Right kidney (tissue), 9 donors: ENCODE results near the gene CNIH1.

Experiments
- DNase-seq: peaks from one replicate; pipeline ENCODE4 v3.0.0-alpha.2; 2016
- long read RNA-seq, 8 donors: transcript quantifications; one replicate each; lab custom pipeline, GENCODE V29; 2026

The CNIH1 gene
- long read RNA-seq, donor 1, full-length matches to known transcripts = 75 of 75 reads
- long read RNA-seq, donor 1, partial matches to known transcripts = 0 of 75 reads
- long read RNA-seq, donor 1, other reads (novel, unspliced or antisense) = 0 of 75 reads
- long read RNA-seq, donor 2, full-length matches to known transcripts = 69 of 69 reads
- long read RNA-seq, donor 2, partial matches to known transcripts = 0 of 69 reads
- long read RNA-seq, donor 2, other reads (novel, unspliced or antisense) = 0 of 69 reads
- long read RNA-seq, donor 3, full-length matches to known transcripts = 20 of 20 reads
- long read RNA-seq, donor 3, partial matches to known transcripts = 0 of 20 reads
- long read RNA-seq, donor 3, other reads (novel, unspliced or antisense) = 0 of 20 reads
- long read RNA-seq, donor 4, full-length matches to known transcripts = 46 of 46 reads
- long read RNA-seq, donor 4, partial matches to known transcripts = 0 of 46 reads
- long read RNA-seq, donor 4, other reads (novel, unspliced or antisense) = 0 of 46 reads
- long read RNA-seq, donor 5, full-length matches to known transcripts = 64 of 64 reads
- long read RNA-seq, donor 5, partial matches to known transcripts = 0 of 64 reads
- long read RNA-seq, donor 5, other reads (novel, unspliced or antisense) = 0 of 64 reads
- long read RNA-seq, donor 6, full-length matches to known transcripts = 76 of 76 reads
- long read RNA-seq, donor 6, partial matches to known transcripts = 0 of 76 reads
- long read RNA-seq, donor 6, other reads (novel, unspliced or antisense) = 0 of 76 reads
- long read RNA-seq, donor 7 = 0 reads
- long read RNA-seq, donor 8, full-length matches to known transcripts = 62 of 62 reads
- long read RNA-seq, donor 8, partial matches to known transcripts = 0 of 62 reads
- long read RNA-seq, donor 8, other reads (novel, unspliced or antisense) = 0 of 62 reads

- peak; percentile 98 for DNase-seq
Observed at GRCh38 chr14:54440873-54441868, at the start of gene CNIH1. TSS of gene CNIH1 (minus strand) at chr14:54441374. CDS start at chr14:54441327, 47 bp downstream.

GRCh38 chr14:54490445-54491175, 49.4 kb upstream of the CNIH1 start:
- DNase-seq = no peak

GRCh38 chr14:54489731-54490444, 48.7 kb upstream of the CNIH1 start:
- DNase-seq = no peak

DNA sequence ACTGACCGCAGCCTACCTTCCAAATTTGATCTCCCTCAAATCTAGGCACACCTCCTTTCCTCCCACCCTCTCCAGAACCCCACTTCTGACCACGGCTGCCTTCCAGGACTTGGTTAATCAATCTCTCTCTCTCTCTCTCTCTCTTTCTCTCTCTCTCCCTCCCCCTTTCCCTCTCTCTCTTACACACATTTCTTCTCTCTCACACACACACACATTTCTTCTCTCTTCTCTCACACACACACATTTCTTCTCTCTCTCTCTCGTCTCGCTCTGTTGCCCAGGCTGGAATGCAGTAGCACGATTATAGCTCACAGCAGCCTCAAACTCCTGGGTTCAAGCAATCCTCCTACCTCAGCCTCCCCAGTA, 48.1 kb upstream of the CNIH1 start:
- DNase-seq = no peak

- DNase-seq = peak; percentile 94
Observed at GRCh38 chr14:54488646-54489317, 47.6 kb upstream of the CNIH1 start, which contains the start of gene GMFB. TSS of gene GMFB (minus strand) at chr14:54488980. CDS start at chr14:54488927, 53 bp downstream.

DNA sequence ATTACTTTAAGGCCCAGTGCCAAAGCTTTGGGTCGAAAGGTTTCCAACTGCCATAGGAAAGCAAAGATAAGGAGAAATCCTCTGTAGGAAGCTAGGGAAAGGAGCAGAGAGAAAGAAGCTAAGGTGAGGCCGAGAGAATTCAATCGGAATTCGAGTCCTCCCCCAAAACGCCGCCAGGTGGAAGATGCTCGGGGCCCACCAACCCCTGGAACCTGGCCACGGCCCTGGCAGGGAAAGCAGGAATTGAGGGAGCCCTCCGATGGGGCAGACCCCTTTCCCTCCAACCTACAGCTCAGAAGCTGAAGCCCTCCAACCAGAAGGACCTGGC, 47.1 kb upstream of the CNIH1 start:
- no peak for DNase-seq

- DNase-seq = peak; percentile 9
Observed at GRCh38 chr14:54487771-54488170, 46.6 kb upstream of the CNIH1 start.

DNA sequence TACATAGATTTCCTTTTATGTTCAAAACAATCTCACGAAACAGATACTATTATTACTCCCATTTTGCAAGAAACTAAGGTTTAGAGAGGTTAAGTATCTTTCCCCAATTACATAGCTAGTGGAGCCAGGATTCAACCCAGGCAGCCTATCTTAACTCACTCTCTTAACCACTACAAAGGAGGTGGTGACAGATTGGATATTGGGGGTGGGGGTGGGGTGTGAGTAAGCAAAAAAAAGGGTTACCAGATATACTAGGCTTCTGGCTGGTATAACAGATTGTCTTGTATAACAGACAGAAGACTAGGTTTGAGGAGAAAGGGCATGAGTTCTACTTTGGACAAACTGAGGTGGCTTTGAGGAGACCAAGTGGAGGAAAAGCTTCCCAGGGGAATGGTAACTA, 45.5 kb upstream of the CNIH1 start:
- no peak for DNase-seq

DNA sequence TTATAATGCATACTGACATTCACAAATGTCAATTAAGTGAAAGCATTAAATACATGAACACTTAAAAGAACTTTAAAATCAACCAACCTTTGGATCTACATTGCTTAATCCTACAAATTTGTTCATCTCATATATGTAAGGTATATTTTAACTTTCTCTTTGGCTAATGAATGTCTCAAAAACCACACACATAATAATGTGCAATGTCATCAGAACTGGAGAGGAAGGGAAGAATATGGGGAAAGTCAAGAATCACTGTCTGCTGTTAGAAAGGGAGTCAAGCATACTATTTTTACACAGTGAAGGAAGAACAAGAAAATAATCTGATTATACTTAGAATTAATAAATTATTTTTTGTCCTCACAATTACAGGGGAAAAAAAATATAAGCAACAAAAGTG, 42.7 kb upstream of the CNIH1 start:
- no peak for DNase-seq

GRCh38 chr14:54483073-54483745, 42.0 kb upstream of the CNIH1 start:
- DNase-seq = no peak

DNA sequence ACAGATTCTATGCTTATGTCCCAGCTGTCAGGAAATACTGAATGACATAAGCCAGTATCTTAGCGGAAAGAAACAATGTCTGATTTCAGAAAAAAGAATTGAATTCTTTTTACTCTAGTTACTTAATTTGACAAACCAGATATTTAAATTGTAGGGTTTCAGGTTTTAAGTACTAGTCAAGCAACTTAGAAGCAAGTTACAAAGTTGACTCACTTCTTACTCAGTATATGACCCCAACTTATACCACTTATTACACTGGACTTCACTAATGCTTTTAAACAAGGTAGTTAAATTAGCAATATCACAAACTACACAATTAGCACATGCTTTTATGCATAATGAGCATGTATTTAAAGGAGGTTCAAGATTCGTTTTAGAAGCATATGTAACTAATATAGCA, 40.5 kb upstream of the CNIH1 start:
- DNase-seq = no peak

GRCh38 chr14:54480830-54481562, 39.8 kb upstream of the CNIH1 start:
- no peak for DNase-seq

- no peak for DNase-seq
Observed at GRCh38 chr14:54478636-54479215, 37.6 kb upstream of the CNIH1 start.

- DNase-seq = no peak
Observed at GRCh38 chr14:54475911-54476310, 34.7 kb upstream of the CNIH1 start.

DNA sequence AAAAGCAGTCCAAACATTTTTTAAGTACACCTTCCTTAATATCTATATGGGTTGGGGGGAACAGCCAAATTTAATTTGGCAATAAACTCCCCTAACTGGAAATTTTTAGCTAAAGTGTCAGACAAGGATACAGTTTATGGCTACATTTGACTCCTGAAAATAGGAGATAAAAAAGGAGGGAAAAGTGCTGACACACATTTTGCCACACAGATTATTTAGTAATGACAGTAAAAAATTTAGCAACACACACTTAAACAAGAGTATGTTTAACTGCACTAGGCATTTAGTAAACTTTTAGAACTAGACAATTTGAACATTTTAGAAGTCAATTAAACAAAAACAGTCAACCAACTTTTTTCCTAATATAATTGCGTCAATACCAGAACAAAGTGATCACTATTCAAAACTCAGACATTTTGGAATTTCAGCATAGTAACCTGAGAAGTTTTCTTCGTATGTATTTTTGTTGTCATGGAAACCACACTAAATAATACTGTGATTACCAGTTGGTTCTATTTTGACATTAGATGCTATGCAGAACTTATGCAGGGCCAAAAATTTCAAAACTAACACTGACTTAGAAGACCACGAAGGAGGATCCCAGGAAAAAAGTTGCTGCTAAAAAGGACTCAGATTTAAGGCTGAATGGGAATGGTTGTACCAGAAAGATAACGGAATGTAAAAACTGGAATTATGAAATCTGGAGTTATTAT, 34.2 kb upstream of the CNIH1 start:
- DNase-seq = no peak

DNA sequence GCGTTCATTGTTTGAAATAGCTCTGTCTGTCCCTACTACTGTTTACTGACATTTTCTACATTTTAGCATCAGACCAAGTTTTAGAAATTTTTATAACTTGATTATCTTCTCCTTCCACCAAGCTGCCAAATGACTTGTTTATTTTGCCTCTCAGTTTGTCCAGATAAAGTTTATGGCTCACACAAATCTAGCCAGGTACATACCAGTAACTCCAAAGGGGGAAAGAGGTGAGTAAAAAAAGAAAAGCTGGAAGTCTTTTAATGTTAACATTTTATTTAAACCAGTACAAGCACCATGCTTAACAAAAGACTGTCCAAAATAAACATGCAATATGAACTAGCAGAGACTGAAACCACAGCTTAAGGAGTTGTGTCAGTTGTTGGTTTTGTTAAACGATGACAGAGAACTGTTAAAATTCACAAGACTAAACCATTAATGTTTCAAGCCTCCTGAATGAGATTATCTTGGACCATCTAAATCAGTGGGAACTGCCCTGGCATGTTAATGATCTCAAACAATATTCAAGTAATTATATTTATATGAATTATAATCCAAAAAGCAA, 33.1 kb upstream of the CNIH1 start:
- DNase-seq = no peak

DNA sequence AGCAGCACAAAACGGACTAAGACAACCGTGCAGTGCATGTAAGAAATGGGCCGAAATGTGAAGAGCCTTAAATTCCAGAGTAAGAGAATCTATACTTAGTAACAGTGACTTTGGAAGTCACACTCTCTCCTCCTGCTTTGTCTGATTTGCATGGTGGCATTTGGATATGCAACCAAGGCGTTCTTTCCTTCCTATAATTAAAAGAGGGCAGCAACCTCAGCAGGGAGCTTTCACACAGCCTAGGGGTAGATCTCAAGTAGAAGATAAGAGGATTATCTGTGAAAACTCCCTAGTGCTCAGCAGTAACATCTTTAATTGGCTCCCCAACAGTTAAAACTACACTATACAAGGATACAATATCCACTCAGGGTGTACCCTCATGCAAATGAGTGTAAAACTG, 31.1 kb upstream of the CNIH1 start:
- no peak for DNase-seq
